HG03457 (cell line): ENCODE measurements around the gene CCDC6.
A peak's percentile ranks its signal among the peaks of the same experiment; 100 is the strongest.
"Not testable (repeated sequence)": the region's sequence is repeated elsewhere in the genome, so short reads cannot be mapped to it uniquely, and the experiment has no call there.

Source experiments
- ATAC-seq: cut with Tn5 transposase; IDR thresholded peaks from one replicate; pipeline ENCODE4 v1.9.1; 2021; ENCODE audit warnings: moderate number of reproducible peaks; ENCODE audit not compliant: unreplicated experiment

The CCDC6 gene

DNA sequence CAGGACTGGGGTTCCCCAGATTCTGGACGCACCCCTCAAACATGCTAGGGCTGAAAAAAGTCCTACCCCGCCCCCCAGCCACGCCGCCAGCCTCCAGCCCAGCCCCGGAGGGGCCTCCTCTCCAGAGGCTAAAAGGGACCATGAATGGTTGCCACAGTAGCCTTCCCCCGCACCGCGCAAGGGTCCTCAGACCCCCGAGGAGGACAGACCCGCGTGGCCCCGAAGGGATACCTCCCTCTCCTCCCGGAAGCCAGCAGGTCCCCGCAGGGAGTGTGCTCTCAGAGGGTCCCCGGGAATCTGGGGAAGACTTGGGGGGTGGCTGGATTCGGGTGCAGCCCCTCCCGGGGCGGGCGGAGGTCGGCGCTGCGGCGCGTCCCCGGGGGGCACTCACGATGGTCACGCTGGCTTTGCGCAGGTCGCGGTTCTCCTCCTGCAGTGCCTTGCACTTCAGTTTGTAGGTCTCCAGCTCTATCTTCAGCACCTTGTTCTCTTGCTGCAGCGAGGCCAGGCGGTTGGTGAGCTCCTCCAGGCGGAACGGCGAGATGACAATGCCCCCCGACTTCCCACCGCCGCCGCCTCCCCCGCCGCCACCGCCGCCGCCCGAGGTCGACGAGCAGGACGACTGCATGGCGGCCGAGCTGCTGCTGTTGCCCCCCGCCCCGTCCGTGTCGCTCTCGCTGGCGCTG lies 482 bp downstream of the CCDC6 start:
- no peak for ATAC-seq

DNA sequence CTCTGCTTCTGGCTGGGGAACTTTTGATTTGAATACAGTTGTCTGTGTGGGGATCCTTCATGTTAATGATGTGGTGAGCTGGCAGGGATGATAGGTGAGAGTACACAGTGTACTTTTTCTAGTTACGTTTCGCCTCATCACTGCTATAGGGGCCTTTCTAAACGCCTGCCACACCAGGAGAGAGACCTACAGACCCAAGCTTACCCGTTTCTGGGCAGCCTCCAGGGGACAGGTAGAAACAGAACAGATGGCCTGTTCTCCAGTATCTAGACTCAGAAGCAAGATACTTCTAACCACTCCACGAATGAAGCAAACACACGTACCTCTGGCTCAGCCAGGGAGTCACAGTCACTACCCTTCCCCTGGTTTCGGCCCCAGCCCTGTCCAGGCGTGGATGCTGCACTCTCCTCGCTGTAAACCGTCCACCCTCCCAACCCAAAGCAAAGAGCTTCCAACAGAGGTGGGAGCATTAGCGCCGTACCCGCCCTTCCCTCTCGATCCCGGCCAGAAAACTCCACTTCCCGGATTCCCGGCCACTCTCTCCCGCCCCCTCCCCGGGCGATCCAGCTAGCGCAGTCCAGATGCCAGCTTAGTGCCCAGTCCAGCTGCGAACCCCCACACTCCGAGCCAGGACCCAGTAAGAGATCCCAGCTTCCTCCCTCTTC lies 1.2 kb downstream of the CCDC6 start:
- ATAC-seq = peak; percentile 51

DNA sequence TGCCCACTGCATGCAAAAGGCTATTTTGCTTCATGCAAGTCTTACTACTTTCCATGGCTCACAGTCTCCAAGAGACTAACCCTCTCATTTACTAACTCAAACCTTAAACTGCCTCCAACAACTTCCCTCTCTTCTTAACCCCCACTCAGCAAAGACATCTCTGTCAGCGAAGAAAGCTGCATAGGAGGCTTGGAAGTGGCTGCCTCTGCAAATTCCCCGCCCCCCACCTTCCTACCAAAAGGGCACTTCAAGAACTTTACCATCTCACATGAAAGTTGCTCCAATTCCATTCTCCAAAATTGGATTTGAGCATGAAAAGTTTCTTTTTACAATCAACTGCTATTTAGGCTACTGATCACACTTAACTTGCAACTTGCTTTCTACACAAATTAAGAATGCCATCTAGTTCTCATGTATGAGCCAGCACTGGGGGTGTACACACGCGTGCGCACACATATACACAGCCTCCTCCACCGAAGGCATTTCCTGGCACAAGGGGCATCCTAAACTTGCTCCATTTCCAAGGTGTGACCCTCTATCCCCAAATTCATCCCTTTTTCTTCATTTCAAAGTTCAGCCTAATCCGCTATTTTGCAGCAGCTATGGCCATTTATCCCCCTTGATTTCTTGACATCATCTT lies 1.8 kb downstream of the CCDC6 start:
- no peak for ATAC-seq

DNA sequence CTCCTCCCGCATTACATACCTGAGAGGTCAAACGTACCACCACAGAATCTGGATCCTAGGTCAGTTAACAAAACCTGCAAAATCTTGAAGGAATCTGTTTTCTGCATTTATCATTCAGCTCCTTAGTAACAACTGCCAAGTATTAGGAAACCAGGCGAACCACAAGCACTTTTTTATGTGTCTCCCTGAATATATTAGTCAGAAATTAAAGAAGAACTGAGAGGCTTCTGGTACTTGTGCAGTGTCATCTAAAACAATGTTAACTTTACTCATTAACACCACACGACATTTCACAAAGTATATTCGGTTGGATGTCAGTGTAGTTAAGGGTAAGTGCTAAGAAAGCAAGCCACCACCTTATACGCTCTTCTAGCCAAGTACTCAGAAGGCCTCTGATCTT lies 2.5 kb downstream of the CCDC6 start:
- ATAC-seq = no peak

DNA sequence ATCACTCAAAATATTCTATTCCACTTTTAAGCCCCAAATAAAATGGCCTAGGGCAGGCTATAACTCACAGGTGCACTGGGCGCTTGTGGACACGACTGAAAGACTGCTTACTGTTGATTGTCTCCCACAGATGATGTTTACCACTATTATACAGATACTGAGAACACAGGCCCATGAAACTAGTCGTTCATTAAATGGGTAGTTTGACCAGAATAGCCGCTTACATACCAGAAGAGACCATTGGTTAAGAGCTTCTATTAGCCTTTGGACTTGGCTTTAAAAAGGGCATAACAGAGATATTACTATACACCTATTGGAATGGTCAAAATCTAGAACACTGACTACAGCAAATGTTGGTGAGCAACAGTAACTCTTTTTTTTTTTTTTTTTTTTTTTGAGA lies 4.3 kb downstream of the CCDC6 start:
- no peak for ATAC-seq

DNA sequence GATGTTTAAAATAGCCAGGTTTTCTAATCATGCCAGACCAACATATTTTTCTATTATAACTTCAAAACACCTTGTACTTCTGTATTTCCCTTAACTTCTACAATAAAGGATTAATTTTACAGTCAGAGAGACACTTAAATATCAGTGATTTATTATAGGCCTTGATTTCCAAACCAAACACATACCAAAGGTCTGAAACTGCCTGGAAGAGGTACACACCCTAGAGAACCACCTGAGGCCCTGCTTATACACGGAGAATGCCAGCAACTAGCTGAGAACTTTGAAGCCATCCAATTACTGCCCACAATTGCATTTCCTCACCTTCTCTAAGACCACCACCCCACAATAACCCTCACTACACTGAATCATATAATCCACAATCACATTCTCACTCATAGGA lies 4.9 kb downstream of the CCDC6 start:
- ATAC-seq = no peak

DNA sequence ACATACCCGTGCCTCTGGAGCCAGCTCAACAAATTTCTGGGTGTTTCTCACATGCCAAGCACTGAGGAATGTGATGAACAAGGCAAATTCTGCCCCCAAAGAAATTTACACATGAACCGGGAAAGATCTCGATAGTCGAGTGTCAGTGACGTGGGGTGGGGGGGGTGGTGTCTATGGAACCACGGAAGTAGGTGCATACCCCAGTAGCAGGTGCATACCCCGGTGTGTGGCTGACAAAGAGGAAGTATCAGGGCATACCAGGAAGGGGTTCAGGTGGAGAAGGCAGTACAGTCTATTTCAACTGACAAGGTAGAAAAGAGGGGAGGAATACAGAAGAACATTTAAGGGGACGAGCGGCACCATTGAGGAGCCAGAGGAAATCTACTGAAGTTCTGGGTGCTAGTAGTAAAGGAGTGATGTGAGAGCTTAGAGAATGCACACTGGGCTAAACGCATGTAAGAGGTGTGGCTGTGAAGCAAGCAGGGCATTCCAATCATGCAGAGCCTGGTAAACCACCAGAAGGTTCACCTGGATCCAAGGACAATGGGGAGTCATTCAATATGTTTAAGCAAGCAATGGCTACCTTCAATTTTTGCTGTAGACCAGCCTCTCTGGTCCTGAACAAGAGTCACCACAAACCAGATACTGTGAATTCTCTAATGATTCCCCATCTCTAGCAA lies 6.2 kb downstream of the CCDC6 start:
- no peak for ATAC-seq

DNA sequence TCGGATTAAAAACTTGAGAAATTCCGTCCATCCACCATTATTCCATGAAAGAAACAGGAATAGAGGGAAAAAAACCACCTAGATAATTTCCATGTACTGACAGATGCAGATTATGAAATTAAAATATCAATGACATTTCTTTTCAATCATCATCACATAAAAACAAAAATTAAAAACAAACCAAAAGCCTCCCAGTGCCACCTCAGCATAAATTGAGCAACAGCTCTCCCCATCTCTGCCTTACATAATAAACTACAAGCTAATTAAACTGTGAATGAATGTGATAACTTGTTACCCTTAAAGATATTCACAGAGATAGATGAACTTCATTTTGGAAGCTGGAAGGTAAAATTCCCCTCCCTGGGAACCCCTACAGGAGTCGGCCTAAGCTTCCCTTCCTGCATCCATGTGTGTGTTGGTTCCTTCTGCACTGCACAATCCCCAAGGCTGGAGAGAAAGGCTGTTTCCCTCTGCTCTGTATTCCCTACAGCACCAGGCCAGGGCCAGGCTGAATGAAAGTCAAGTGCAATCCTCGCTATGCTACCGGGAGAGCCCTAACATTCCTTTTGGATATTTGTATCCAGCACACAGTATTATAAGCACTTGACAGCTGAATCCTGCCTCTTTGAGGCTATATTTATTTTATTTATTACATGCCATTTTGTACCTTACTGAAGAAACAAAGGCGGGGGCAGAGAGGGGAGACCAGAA lies 8.1 kb downstream of the CCDC6 start:
- no peak for ATAC-seq

DNA sequence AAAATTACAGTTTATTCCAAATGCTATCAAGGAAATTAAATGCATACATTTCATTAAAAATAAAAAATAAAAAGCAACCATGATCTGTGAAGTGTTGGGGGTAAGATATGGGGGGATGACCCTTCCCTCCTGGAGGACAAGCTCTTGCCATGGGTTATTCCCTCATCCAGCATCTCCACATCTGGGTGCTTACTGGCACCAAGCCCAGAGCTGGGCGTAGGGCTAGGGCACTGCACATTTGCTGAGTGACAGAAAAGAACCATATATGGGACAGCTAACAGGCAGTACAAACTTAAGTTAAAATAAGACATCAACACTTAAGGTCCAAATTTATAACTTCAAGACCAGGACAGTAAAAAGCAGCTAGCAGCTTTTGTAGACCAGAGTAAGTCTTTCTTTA lies 10.2 kb downstream of the CCDC6 start:
- no peak for ATAC-seq

DNA sequence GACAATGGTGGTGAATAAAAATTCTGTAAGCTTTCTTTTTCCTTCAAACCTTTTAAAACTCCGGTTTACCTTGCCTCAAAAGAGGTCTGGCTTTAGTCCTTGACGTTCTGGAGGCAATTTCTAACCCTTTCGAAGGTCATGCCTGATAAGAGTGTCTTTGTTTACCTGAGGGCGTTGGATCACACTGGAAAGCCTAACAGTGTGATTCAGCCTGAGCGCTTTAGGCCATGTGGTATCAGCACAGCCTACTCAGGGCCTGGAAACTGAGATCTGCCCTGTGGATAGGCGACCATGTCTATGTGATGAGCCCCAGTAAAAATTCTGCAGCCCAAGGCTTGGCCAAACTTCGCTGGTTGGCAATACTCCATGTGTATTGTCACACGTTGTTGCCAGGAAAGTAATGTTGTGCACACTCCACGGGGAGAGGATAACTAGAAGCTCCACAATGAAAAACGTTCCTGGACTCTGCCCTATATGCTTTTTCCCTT lies 10.7 kb downstream of the CCDC6 start:
- no peak for ATAC-seq

DNA sequence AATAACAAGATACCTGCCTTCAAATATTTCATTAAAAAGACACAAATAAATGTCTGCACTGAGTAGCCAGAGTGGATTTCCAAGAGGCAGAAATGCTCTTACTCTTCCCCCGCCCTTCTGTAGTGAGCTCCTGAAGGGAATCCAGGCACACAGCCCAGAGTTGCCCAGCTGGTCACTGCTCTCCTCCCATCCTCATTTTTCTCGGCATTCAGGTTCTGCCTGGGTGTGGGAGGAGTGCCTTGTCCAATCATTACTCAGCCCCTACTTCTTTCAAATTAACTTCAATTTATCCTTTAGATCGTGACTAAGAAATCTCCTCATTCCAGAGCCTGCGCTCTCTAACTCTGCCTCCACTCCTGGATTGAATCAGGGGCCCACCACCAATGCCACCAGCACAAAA lies 12.2 kb downstream of the CCDC6 start:
- no peak for ATAC-seq

DNA sequence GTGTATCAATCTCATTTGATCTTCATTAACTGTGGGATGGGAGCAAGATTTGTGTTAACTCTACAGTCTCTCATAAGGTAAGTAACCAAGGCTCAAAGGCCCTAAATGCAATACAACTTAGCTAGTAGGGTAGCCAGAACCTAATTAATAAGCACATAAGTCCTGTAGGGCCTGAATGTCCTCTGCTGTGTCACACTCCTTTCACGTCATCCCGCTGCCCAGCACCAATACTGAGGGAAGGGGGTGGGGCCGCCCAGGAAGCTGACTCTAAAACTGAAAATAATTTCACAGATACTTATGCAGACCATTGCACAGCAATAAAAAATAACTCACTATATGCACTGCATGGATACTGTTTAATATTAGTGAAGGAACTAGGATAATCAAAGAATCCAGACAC lies 13.7 kb downstream of the CCDC6 start:
- ATAC-seq = no peak

DNA sequence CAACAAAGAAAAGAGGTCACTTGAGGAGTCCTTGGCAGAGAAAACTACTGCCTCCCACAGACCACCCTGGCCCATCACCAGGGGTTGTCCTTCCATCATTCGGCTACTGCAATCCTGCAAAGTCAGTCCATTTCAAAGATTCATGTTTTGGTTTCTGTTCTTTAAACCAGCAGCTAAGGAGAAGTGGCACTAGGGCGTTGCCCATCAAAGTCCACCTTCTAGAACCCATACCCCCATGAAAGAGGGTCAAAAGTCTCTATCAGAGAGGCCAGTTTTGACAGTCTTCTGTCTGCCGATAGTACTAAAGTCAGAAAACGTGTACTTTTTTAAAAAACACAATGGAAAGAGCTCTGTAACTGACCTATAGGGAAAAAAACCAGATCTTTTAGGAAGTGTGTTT lies 14.4 kb downstream of the CCDC6 start:
- no peak for ATAC-seq

DNA sequence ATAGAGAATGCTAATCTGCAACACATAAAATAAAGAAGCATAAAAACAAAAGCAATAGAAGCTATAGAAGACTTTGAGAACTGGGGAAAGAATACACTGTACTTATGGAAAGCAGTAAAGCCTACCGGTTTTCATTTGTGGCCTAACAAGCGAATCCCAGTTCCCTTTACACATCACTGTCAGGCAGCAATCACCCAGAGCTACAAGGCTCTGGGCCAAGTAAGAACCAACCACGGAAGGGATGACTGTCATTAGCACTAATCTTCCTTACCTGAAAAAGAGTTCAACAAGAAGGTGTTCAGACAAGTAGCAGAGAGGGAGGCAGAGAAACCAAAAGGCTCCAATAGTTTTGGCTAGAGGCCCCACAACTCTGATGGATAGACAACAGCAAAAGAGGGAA lies 15.0 kb downstream of the CCDC6 start:
- no peak for ATAC-seq

DNA sequence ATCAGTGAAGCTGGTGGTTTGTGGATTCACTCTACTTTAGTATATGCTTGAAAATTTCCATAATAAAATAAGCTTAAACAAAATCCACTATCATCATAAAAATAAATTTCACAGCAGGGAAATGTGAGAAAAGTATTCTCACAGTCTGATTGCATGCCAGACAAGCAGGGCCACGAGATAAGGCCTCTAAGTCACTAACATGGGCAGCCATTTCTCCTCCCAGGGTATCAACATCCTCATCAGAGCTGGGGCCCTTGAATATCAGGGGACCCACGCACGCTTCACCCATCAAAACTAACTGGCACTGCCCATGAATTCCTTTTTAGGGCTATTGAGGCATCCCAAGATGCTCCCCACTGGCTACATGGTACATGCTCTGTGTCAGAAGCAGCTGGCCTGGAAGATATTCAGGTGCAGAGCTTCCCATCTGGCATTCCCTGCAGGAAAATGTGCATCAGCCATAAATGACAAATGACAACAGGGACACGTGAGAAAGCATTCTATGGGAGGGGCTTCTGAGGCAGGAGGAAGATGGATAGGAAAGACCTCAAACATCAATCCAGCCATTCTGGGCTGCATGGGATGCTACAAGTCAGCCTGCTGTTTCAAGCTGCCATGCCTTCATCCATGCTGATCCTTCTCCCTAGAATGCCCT lies 17.4 kb downstream of the CCDC6 start:
- ATAC-seq = no peak

DNA sequence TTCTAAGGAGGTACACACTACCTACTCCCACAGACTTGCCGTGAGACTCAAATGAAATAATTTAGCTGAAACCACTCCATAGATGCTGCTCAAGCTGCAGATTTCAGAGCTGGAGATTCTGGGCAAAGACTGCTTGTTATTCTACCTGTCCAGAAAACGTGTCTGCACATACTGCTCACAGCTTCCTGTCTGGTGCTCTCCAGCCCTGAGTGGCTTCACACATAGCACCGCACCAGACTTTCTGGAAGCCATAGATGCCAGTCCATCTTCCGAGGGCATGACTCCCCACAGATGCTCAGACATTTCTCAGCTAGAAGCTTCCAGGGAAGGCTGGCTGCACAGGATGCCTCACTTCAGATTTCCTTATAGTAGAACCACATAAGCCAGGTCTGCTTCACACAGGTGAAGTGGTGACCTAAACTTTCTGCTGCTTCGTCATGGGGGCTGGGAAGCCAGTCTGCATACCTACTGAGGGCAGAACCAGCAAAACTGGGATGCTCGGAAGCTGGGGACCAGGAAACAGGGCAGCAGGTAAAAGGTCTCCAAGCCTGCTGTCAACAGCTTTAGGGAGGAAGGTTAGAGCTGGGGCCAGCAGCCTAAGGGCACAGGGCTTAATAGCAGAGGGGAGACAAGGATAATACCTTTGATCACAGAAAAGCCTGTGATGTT lies 18.2 kb downstream of the CCDC6 start:
- no peak for ATAC-seq

DNA sequence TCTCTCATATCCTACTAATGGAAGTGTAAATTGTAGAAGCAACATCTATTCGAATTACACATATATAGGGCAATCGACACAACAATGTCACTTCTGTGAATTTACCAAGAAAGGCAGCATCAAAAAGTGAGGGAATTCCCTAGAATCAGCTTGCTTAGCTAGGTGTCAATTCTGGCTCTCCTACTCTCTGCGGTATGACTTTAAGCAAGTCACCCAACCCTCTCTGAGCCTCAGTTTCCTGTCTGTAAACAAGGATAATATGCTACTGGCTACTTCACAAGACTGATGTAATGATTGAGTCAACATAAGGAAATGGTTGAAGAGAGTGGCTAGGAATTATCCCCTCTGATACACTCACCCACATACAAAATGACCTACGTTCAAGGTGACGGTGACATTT lies 19.4 kb downstream of the CCDC6 start:
- no peak for ATAC-seq

DNA sequence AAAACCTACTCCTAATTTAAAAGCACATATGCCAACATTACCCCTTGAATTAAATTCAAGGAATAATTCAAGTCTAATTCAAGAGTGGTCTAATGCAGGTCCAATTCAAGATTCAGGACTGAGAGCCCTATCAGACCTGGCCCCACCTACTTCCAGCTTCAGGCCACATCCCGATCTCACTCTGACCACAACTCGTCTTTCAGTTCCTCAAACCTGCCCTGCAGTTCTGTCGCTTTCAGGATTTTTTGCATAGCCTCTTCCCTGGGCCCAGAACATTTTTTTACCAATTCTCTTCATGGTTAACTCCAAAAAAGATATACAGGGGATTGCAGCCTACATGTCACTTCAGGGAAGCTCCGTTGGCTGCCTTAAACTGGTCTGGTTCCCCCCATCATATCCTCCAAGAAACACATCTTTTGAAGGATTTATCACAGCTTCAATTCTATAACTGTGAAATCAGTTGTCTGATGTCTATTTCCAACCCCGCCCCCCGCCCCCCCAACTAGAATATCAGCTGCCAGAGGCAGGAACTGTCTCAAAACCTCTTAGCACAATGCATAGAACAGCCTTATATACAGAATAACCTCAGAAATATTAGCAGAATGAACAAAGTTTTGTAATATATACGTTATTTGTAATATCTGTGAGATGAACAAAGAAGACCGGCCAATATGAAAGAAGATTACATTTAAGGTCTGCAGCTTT lies 20.8 kb downstream of the CCDC6 start:
- ATAC-seq = peak; percentile 67

DNA sequence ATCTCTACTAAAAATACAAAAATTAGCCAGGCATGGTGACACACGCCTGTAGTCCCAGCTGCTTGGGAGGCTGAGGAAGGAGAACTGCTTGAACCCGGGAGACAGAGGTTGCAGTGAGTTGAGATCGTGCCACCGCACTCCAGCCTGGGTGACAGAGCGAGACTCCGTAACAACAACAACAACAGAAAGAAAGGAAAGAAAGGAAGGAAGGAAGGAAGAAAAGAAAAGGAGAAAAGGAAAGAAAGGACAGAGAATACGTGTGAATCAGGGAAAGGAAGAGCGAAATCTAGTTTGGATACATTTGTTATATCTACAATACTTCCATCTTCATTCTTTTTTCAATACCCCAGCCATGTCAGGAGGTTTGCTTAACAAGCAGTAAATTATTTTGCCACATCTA lies 21.5 kb downstream of the CCDC6 start:
- ATAC-seq = not testable (repeated sequence)
